Measurements from ENCODE around the gene CBR1. TPM values are rescaled to one million over a fixed set of nuclear protein-coding genes. Genes with fewer than 3 reads are reported as not detected.
A peak's percentile ranks its signal among the peaks of the same experiment; 100 is the strongest.

Gene CBR1
- total and polyA plus RNA-seq, 9 of the 15 experiments (the other 6 are each of a cell fraction or from before 2014, with no cell fraction given): 2.5 to 33.8 (median 15.1) TPM

- TF ChIP-seq ZFP91 (CRISPR knock-in tag; IDR thresholded peaks at IDR 0.05): no peak
- TF ChIP-seq C11orf30 (IDR thresholded peaks at IDR 0.05; ENCODE audit: low read depth): no peak
- 0 out of 2 replicates have a peak, but pooled peaks have one; percentile 33 for TF ChIP-seq ZNF668 (CRISPR knock-in tag; IDR thresholded peaks at IDR 0.05)
- TF ChIP-seq, protein P1, sequence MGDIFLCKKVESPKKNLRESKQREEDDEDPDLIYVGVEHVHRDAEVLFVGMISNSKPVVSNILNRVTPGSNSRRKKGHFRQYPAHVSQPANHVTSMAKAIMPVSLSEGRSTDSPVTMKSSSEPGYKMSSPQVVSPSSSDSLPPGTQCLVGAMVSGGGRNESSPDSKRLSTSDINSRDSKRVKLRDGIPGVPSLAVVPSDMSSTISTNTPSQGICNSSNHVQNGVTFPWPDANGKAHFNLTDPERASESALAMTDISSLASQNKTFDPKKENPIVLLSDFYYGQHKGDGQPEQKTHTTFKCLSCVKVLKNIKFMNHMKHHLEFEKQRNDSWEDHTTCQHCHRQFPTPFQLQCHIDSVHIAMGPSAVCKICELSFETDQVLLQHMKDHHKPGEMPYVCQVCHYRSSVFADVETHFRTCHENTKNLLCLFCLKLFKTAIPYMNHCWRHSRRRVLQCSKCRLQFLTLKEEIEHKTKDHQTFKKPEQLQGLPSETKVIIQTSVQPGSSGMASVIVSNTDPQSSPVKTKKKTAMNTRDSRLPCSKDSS (IDR thresholded peaks at IDR 0.05; ENCODE audit: low read depth, partially characterized antibody): no peak
- no peak for TF ChIP-seq NR4A1 (CRISPR knock-in tag; IDR thresholded peaks at IDR 0.05)
- peak; percentile 86 for TF ChIP-seq NR4A1 (tag; IDR thresholded peaks at IDR 0.05)
- no peak for TF ChIP-seq ESRRB (CRISPR knock-in tag; IDR thresholded peaks at IDR 0.05; ENCODE audit: borderline replicate concordance)
- TF ChIP-seq ZNF699 (CRISPR knock-in tag; IDR thresholded peaks at IDR 0.05; ENCODE audit: insufficient replicate concordance): no peak
- TF ChIP-seq REST (IDR thresholded peaks at IDR 0.05; ENCODE audit: borderline replicate concordance): no peak
- TF ChIP-seq REST (CRISPR knock-in tag; IDR thresholded peaks at IDR 0.05; ENCODE audit: low read depth): no peak
- TF ChIP-seq RNF219 (CRISPR knock-in tag; IDR thresholded peaks at IDR 0.05): no peak
- TF ChIP-seq, protein P2, sequence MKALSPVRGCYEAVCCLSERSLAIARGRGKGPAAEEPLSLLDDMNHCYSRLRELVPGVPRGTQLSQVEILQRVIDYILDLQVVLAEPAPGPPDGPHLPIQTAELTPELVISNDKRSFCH (CRISPR knock-in tag; IDR thresholded peaks at IDR 0.05): no peak
- TF ChIP-seq, protein P2 (tag; IDR thresholded peaks at IDR 0.05): peak; percentile 93
Measured at GRCh38 chr21:36061445-36061844, 8.4 kb upstream of the CBR1 start (continued).

Measured in K562 (cell line).